ENCODE results near the gene EHMT2. TPM values are rescaled to one million over a fixed set of nuclear protein-coding genes. Genes with fewer than 3 reads are reported as not detected.

The EHMT2 gene
- total and polyA plus RNA-seq, 2 donors (not counting 3 experiments of a cell fraction or from before 2014, with no cell fraction given), result 53.3 to 54.3 TPM

DNA sequence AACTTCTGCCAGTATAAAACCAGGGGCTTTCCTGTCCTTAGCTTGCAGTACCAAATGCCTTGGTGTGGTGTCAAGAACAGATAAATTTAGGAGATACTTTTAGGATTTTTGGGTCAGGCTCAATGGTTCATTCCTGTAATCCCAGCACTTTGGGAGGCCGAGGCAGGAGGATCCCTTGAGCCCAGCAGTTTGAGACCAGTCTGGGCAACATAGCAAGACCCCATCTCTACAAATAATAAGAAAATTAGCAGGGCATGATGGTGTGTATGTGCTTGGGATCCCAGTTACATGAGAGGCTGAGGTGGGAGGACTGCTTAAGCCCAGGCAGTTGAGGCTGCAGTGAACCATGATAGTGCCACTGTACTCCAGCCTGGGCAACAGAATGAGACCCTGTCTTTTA, 7.5 kb upstream of the EHMT2 start:
- DNase-seq (ENCODE audit: low read depth, low spot score), result no peak
- no peak overlapping the region for H3K4me3 ChIP-seq (replicated peaks in 1 of 3; ENCODE audit: insufficient read depth in 1 of 3, low read depth in 1 of 3, low read length in 3 of 3)
- peaks cover 5 to 12% of the 10 kb centered on the region in 2 experiments for H3K27me3 ChIP-seq (ENCODE audit: control insufficient read depth in 2 of 2, insufficient read depth in 2 of 2, low read length in 2 of 2)
- BruUV-seq (replicated peaks), result no TSS peak
- ChIA-PET CTCF (interaction anchor here (1.5 kb wide), 1 partner anchor 47 kb away, joined by 5 read pairs; no protein-coding TSS in a partner anchor), POLR2A (no interaction called here)
- intact Hi-C loops (cut with micrococcal nuclease), result no loop called here
- FAIRE-seq, result no peak
- no peaks in the 10 kb centered on the region for H3K36me3 ChIP-seq (ENCODE audit: control insufficient read depth in 2 of 2, extremely low read depth in 1 of 2, insufficient read depth in 2 of 2, low read length in 2 of 2)
- H3K4me1 ChIP-seq (ENCODE audit: control insufficient read depth, extremely low read depth, insufficient read depth, low read length), result no peaks in the 10 kb centered on the region
- TF ChIP-seq POLR2A (IDR thresholded peaks at IDR 0.05; ENCODE audit: low read depth, low read length), result no peak
- TF ChIP-seq FOS (IDR thresholded peaks at IDR 0.05; ENCODE audit: borderline replicate concordance, insufficient read depth, low read length), result no peak
- TF ChIP-seq POLR2AphosphoS5 (IDR thresholded peaks at IDR 0.05; ENCODE audit: insufficient read depth, low read depth, low read length), result no peak
- TF ChIP-seq, protein P1, sequence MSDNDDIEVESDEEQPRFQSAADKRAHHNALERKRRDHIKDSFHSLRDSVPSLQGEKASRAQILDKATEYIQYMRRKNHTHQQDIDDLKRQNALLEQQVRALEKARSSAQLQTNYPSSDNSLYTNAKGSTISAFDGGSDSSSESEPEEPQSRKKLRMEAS (IDR thresholded peaks at IDR 0.05; ENCODE audit: insufficient read depth, insufficient read length), result no peak
- TF ChIP-seq GATA2 (IDR thresholded peaks at IDR 0.05; ENCODE audit: insufficient read depth, insufficient read length, low read depth, low read length), result no peak
- TF ChIP-seq, protein P2, sequence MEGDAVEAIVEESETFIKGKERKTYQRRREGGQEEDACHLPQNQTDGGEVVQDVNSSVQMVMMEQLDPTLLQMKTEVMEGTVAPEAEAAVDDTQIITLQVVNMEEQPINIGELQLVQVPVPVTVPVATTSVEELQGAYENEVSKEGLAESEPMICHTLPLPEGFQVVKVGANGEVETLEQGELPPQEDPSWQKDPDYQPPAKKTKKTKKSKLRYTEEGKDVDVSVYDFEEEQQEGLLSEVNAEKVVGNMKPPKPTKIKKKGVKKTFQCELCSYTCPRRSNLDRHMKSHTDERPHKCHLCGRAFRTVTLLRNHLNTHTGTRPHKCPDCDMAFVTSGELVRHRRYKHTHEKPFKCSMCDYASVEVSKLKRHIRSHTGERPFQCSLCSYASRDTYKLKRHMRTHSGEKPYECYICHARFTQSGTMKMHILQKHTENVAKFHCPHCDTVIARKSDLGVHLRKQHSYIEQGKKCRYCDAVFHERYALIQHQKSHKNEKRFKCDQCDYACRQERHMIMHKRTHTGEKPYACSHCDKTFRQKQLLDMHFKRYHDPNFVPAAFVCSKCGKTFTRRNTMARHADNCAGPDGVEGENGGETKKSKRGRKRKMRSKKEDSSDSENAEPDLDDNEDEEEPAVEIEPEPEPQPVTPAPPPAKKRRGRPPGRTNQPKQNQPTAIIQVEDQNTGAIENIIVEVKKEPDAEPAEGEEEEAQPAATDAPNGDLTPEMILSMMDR (IDR thresholded peaks at IDR 0.05; ENCODE audit: extremely low read depth in 1 of 2, insufficient read depth in 1 of 2, low read depth in 1 of 2, low read length in 2 of 2), result no peak
- TF ChIP-seq JUN (IDR thresholded peaks at IDR 0.05; ENCODE audit: borderline replicate concordance, insufficient read depth, insufficient read length, low read depth), result no peak
- no peak for TF ChIP-seq EZH2 (IDR thresholded peaks at IDR 0.05; ENCODE audit: borderline replicate concordance, low read depth, low read length, severe bottlenecking)
- TF ChIP-seq MYC (IDR thresholded peaks at IDR 0.05; ENCODE audit: low read depth, low read length), result no peak
- no peaks in the 10 kb centered on the region for H3K79me2 ChIP-seq (ENCODE audit: control insufficient read depth, insufficient read depth, low read length)
- no peak overlapping the region for H3K9ac ChIP-seq (replicated peaks; ENCODE audit: extremely low read depth, insufficient read depth, low read length)
- H2AFZ ChIP-seq (ENCODE audit: low read depth, low read length), result no peak overlapping the region
- no peak overlapping the region for H3K27ac ChIP-seq (ENCODE audit: insufficient read depth, low read depth, low read length)
- dilution Hi-C loops (cut with MboI; ENCODE audit: extremely low pct_ligation_motif_present, low sequenced_read_pairs), result no loop called here
- no peak overlapping the region for H3K4me2 ChIP-seq (ENCODE audit: insufficient read depth, low read length)
- no peaks in the 10 kb centered on the region for H4K20me1 ChIP-seq (replicated peaks; ENCODE audit: control insufficient read depth, extremely low read depth, insufficient read depth, low read length)
- no peaks in the 10 kb centered on the region for H3K9me3 ChIP-seq (replicated peaks; ENCODE audit: control insufficient read depth, insufficient read depth, low read length)
- H3K9me1 ChIP-seq (replicated peaks; ENCODE audit: control insufficient read depth, extremely low read depth, insufficient read depth, low read length), result no peaks in the 10 kb centered on the region
